Hepatocyte (in vitro differentiated cells): ENCODE data around the gene MAPKBP1. TPM values are rescaled to one million over a fixed set of nuclear protein-coding genes. Genes with fewer than 3 reads are reported as not detected.

Experiments used
- DNase-seq: peaks from one replicate; pipeline ENCODE4 v3.0.0-alpha.2; 2016; ENCODE audit warnings: low spot score
- H2AFZ ChIP-seq: fragments of 200-600 bp; sonication (generic); 2 replicates; pipeline ENCODE4 v1.6.0; 2016; ENCODE audit warnings: antibody characterized with exemption, mild to moderate bottlenecking
- H3K27ac ChIP-seq: fragments of 200-600 bp; sonication (generic); 2 replicates; pipeline ENCODE4 v1.5.1; 2016; ENCODE audit warnings: mild to moderate bottlenecking
- H3K27me3 ChIP-seq: fragments of 200-600 bp; sonication (generic); 2 replicates; pipeline ENCODE4 v1.6.1; 2016
- H3K36me3 ChIP-seq: fragments of 200-600 bp; sonication (generic); replicated peaks from 2 replicates; pipeline ENCODE4 v1.5.1; 2016; ENCODE audit warnings: low read depth; ENCODE audit not compliant: insufficient read depth
- H3K4me1 ChIP-seq: fragments of 200-600 bp; sonication (generic); 2 replicates; pipeline ENCODE4 v1.5.1; 2016; ENCODE audit warnings: mild to moderate bottlenecking, moderate library complexity; ENCODE audit not compliant: insufficient read depth
- H3K4me2 ChIP-seq: fragments of 200-600 bp; sonication (generic); 2 replicates; pipeline ENCODE4 v1.6.0; 2016
- H3K4me3 ChIP-seq: fragments of 200-600 bp; sonication (generic); 2 replicates; pipeline ENCODE4 v1.5.1; 2016; ENCODE audit warnings: mild to moderate bottlenecking
- H3K79me2 ChIP-seq: fragments of 200-600 bp; sonication (generic); 2 replicates; pipeline ENCODE4 v1.6.0; 2017; ENCODE audit warnings: mild to moderate bottlenecking
- H3K9me2 ChIP-seq: fragments of 200-600 bp; sonication (generic); replicated peaks from 2 replicates; pipeline ENCODE4 v1.6.0; 2017; ENCODE audit warnings: mild to moderate bottlenecking; ENCODE audit not compliant: insufficient read depth
- H3K9me3 ChIP-seq: fragments of 200-600 bp; sonication (generic); 2 replicates; pipeline ENCODE4 v1.5.1; 2016; ENCODE audit warnings: low read depth, mild to moderate bottlenecking
- H4K20me1 ChIP-seq: fragments of 200-600 bp; sonication (generic); 2 replicates; pipeline ENCODE4 v1.6.0; 2016; ENCODE audit warnings: mild to moderate bottlenecking; ENCODE audit not compliant: insufficient read depth, poor library complexity, severe bottlenecking
- EZH2 ChIP-seq: fragments of 200-600 bp; sonication (generic); IDR thresholded peaks from 2 replicates; pipeline ENCODE4 v1.6.1; 2016; ENCODE audit warnings: antibody characterized with exemption, mild to moderate bottlenecking, borderline replicate concordance
- EZH2phosphoT487 ChIP-seq: fragments of 200-600 bp; sonication (generic); IDR thresholded peaks from one replicate; pipeline ENCODE4 v1.6.1; 2018; ENCODE audit warnings: antibody characterized with exemption, mild to moderate bottlenecking, low read depth, moderate library complexity; ENCODE audit not compliant: unreplicated experiment, severe bottlenecking
- WGBS: methylation state at CpG from one replicate; pipeline ENCODE4 v1.1.6; 2016; ENCODE audit warnings: low lambda C conversion rate; ENCODE audit errors: missing lambda C conversion rate; 5-methylcytosine and 5-hydroxymethylcytosine counted together
- polyA plus RNA-seq: library from polyadenylated mRNA; unstranded; fragments of >200 nt; fragmentation: Nextera tagmentation; extraction: Ambion mirVana; gene quantifications from 2 replicates; pipeline ENCODE4 v1.2.1, GENCODE V29; 2016
- total RNA-seq: library from RNA; depleted of rRNA; stranded (reverse); fragments of >200 nt; gene quantifications from 2 replicates; pipeline ENCODE4 v1.2.3, GENCODE V29; 2014
- TF ChIP-seq, protein P1 (sequence below): fragments of 200-600 bp; sonication (generic); IDR thresholded peaks from 2 replicates; pipeline ENCODE4 v1.5.1; 2016; ENCODE audit warnings: antibody characterized with exemption, mild to moderate bottlenecking; ENCODE audit not compliant: poor library complexity

The MAPKBP1 gene
- total and polyA plus RNA-seq, 2 experiments from 2014 or later, result 18.6 to 24.5 TPM

DNA sequence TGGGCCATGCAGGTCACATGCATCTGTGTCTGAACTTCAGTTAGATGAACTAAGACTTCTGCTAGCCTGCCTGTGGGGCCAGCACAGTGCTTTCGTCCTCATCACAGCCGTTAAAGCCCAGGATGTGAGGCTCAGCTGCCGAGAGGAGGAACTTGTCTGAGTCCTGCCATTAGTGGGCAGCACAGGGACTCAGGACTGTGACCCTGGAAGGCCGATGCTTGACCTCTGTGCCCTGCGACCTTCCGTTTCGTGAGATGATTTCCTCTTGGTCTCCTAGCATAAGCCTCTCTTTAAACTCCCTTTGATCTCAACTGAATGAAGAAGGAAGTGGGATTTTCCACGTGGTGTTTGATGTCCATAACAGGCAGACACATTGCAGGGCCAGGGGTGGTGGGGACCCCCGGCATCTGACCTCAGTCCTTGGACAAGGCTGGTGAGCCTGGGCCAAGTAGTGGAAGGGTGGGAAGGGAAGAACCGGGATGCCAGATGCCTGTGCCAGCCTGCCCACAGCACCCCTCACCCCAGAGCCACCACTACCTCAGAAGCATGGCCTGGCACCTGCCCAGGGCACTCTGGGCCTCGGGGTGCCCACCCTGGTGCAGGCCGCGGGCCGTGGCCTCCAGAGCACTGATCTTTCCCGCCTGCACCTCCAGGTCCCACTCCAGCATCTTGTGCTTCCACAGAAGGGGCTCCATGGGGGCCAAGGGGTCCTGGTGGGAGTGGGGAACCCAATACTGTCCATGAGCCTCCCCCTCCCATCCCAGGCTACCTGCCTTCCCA lies 86.0 kb downstream of the MAPKBP1 start:
- H3K4me3 ChIP-seq, result no peak overlapping the region
- no peaks in the 10 kb centered on the region for H3K9me2 ChIP-seq
- no peak overlapping the region for H2AFZ ChIP-seq
- H3K9me3 ChIP-seq, result no peaks in the 10 kb centered on the region
- no peaks in the 10 kb centered on the region for H4K20me1 ChIP-seq
- no peaks in the 10 kb centered on the region for H3K79me2 ChIP-seq
- H3K4me1 ChIP-seq, result no peaks in the 10 kb centered on the region
- TF ChIP-seq EZH2phosphoT487, result no peak
- TF ChIP-seq, protein P1, sequence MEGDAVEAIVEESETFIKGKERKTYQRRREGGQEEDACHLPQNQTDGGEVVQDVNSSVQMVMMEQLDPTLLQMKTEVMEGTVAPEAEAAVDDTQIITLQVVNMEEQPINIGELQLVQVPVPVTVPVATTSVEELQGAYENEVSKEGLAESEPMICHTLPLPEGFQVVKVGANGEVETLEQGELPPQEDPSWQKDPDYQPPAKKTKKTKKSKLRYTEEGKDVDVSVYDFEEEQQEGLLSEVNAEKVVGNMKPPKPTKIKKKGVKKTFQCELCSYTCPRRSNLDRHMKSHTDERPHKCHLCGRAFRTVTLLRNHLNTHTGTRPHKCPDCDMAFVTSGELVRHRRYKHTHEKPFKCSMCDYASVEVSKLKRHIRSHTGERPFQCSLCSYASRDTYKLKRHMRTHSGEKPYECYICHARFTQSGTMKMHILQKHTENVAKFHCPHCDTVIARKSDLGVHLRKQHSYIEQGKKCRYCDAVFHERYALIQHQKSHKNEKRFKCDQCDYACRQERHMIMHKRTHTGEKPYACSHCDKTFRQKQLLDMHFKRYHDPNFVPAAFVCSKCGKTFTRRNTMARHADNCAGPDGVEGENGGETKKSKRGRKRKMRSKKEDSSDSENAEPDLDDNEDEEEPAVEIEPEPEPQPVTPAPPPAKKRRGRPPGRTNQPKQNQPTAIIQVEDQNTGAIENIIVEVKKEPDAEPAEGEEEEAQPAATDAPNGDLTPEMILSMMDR, result no peak
- TF ChIP-seq EZH2, result no peak
- 74% methylated on average over 15 of the region's 15 CpGs for WGBS
- DNase-seq, result no peak
- no peaks in the 10 kb centered on the region for H3K36me3 ChIP-seq
- H3K4me2 ChIP-seq, result no peak overlapping the region
- no peaks in the 10 kb centered on the region for H3K27me3 ChIP-seq
- no peak overlapping the region for H3K27ac ChIP-seq

DNA sequence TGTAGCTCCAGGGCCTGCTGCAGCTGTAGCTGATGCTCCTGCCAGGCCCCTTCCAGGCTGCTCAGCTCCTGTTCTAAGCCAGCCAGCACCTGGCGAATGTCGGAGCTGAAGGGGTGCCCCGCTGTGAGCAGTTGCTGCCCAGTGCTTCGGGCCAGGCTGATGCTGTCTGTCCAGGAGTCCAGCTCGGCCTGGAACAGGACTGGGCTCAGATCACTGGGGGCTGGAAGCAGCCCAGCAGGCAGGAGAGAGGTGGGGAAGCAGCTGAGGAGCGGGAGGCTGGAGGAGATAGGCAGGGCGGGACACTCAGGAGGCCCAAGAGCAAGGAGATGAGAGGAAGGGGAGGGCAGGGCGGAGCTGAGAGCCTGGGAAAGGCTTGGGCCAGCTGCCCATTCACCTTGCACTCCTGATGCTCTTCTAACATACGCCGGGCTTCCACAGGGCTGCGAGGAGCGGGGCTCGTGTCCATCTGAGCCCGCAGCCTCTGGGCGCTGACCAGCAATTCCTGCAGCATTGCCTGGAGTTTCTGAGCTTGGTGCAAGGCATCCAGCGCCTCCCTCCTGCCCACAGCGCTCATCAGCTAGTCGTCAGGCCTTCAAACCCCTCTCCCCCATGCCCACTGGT lies 87.6 kb downstream of the MAPKBP1 start:
- Histone ChIP-seq H4K20me1 (no peaks in the 10 kb centered on the region), H3K4me2 (no peak overlapping the region), H3K27me3 (no peaks in the 10 kb centered on the region), H3K9me3 (no peaks in the 10 kb centered on the region), H3K27ac (no peak overlapping the region), H3K4me3 (no peak overlapping the region), H3K9me2 (no peaks in the 10 kb centered on the region), H3K36me3 (no peaks in the 10 kb centered on the region), H2AFZ (no peak overlapping the region), H3K79me2 (no peaks in the 10 kb centered on the region), H3K4me1 (peaks cover 12% of the 10 kb centered on the region)
- 91% methylated on average over 18 of the region's 18 CpGs for WGBS
- no peak for DNase-seq
- TF ChIP-seq EZH2phosphoT487, result no peak
- no peak for TF ChIP-seq EZH2
- TF ChIP-seq, protein P1, result no peak

DNA sequence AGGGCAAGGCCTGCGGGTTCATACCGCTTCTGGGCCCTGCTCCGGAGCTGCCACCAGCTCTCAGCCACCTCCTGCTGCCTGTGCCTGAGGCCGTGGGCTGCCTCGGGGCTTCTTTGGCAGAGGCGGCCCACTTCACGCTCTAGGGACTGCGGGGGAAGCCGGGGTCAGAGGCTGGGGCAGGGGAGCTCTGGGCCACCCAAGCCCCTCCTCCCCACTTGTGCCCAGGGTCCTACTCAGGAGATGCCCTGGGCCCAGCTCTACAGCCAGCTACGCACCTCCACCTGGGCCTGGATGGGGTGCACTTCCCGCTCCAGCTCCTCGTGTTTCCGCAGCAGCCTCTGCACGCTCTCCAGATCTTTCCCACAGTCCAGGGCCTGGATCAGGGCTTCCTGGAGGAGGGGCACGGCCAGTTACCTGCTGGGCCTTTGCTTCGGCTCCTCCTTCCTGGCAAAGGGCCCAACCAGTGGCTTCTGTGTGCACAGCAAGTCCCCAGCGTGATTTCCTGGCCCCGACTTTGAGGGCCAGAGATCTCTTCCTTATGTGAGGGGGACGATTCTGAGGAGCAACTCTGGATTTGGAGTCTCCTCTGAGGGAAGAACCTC lies 88.3 kb downstream of the MAPKBP1 start:
- Histone ChIP-seq H3K79me2 (no peaks in the 10 kb centered on the region), H3K4me3 (no peak overlapping the region), H3K36me3 (no peaks in the 10 kb centered on the region), H3K4me1 (peaks cover 12% of the 10 kb centered on the region), H3K27ac (no peak overlapping the region), H3K27me3 (no peaks in the 10 kb centered on the region), H3K4me2 (no peak overlapping the region), H3K9me2 (no peaks in the 10 kb centered on the region), H2AFZ (no peak overlapping the region), H3K9me3 (no peaks in the 10 kb centered on the region), H4K20me1 (no peaks in the 10 kb centered on the region)
- TF ChIP-seq EZH2 (no peak), EZH2phosphoT487 (no peak)
- TF ChIP-seq, protein P1, result no peak
- DNase-seq, result no peak
- 81% methylated on average over 12 of the region's 19 CpGs for WGBS
